DMS114 treated with DMSO at 0.1 percent for 48 hours (cell line): ENCODE measurements around the gene IQCK.

Source experiments
- DNase-seq: peaks from one replicate; lab custom pipeline; 2025; ENCODE audit not compliant: unreplicated experiment; lab: John Stamatoyannopoulos, UW

IQCK gene

DNA sequence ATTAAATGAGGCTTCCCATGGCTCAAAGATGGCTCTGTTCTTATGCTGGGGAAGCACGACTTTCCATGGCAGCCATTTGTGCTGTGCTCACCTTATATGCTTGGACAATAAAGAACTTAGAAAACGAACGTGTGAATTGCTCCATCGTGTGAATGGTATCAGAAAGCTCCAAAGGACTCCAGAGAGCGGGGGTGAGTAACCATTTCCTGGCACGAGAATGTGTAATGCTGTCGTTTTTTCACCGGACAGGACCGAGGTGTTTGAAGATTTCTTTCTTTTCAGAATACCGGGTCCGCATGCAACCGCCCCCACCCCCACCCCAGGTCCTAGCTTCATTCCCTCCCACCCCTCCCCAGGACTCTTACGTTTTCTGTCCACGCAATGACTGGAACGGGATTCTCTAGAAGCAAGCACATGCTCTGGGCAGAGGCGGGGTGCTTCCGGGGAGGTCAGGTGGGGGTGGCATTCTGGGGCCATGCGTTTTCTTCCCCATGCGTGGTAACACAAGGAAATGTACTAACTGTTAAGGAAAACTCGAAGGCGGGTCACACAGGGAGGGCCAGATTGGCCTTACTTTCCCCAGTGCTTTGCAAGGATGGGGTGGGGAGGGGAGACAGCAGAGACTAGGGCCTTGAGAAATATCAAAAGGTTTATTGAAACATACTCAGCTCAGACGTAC, 140.4 kb downstream of the IQCK start:
- no peak for DNase-seq

- DNase-seq = no peak
Measured at GRCh38 chr16:19859166-19859565, 141.1 kb downstream of the IQCK start.

DNA sequence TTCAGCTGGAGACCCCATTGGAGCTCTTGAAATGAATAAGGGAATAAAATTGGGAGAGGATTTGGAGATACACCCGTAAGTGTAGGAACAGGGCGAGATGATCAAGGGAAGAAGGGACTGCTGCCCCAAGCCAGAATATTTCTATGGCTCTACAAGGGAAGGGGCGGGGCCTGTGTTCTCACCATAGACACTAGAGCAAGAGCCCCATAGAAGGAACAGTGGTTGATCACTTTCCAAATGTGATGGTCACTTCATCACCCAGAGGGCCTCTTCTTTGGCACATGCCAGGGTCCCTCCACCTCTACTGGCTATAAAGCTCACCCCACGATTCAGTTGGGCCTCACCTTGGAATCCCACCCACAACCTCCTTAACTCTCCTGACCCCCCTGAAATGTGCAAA, 141.5 kb downstream of the IQCK start:
- DNase-seq = no peak

DNA sequence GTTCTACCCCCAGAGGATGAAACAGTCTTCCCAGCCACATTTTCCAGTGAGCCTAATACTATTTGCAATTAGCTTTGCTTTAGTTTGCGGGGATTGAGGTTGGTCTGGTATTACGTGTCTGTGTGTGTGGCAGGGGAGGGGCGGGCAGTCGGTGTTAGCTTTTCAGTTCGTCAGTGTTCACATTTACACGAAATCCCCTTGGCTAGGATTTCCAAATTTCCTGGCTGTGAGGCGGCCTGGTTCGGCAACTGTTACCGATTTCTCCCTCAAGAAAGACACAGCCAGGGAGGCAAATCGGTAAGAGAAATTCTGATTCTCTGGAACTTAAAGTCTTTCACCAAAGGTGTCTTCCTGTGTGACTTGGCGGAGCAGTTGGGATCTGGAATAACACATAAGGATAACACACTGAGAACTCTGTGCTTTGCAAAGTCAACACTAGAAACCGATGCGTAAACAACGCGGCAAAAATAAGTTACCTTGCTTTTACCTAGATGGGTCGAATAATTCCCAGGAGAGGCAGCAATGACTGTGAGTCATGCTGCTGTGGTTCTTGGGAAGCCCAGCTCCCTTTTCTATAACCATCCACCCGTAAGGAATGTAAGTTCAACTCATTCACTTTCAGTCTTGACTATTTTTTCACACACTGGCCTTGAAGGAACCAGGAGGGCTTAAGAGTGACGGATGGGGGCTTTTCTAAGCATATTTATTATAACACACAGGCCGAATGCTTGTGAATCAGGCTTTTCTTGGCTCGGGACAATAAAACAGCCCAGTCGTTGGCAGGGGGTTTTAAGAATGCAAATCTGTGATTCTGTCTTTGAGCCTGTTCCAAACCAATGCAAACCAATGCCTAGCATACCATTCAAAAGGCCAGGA, 142.3 kb downstream of the IQCK start:
- DNase-seq = no peak

DNA sequence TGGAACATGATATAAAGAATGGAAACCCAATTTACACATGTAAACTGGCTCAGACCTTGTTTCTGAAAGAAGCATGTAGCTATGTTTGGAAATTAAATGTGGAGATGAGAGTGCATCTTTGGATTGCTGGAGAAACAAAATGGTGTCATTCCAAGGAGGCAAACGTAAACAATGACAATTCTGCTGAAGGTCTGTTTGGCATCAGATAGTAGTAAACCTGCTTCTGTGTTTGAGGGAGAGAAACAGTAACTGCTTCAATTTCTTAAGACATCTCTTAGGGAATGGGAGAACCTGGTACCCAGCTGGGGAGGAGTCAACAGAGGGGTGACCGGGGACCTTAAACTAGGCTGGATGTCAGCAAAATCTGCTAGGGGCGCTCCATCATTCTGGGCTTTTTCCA, 143.1 kb downstream of the IQCK start:
- no peak for DNase-seq

DNA sequence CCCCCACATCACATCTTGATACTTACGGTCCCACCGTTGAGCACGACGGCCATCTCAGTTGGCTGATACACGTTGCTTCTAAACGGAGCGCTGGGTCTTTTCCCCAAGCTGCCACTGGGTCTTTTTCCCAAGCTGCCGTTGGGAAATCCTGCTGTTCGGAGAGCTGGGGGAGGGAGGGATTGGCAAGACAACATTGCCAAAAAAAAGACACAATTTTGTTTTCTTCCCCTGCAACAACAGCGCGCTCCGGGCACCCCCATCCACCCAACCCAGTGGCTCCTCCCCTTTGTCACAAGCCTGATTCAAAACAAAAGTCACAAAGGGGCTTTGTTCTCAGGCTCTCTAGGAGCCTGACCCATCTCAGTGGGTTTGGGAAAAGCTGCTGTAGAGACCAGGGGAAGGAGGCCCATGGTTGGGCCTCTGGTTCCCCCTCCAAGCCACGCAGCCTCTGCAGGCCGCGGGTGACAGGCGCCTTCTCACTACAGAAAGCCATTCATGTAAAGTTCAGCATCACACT, 143.8 kb downstream of the IQCK start:
- no peak for DNase-seq

- DNase-seq = no peak
Measured at GRCh38 chr16:19863990-19864389, 145.9 kb downstream of the IQCK start.

GRCh38 chr16:19864566-19864965, 146.5 kb downstream of the IQCK start:
- no peak for DNase-seq

GRCh38 chr16:19868421-19868820, 150.3 kb downstream of the IQCK start:
- DNase-seq = no peak

DNA sequence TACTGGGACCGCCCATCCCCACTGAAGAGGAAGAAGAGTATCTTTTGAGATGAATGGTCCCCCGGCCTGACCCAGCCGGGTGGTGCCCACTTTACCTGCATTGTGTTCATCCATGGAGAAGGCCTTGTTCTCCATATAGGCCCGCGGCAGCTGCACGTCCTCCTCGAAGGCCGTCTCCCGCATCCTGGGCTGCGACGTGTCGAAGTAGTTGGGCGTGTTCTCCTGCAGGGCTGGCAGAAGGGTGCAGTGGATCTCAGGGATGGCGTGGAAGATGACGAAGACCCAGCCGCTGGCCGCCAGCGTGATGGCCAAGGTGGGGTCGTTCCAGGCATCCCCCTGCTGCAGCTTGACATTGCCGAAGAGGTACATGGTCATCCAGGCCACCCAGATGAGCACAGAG, 153.7 kb downstream of the IQCK start:
- no peak for DNase-seq

GRCh38 chr16:19872179-19872863, 154.2 kb downstream of the IQCK start:
- DNase-seq = no peak

DNA sequence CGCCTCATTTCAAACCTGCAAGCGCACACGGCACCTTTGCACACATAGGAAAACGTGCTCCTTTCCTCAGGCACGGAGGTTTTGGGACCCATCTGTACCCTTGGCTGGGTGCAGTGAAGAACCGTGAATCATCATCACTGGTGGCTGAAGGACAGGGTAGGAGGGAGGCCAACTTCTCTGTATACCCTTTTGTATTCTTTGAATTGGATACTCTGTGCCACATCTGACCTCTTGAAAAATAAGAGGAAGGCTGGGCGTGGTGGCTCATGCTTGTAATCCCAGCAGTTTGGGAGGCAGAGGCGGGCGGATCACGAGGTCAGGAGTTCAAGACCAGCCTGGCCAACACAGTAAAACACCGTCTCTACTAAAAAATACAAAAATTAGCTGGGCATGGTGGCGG, 154.9 kb downstream of the IQCK start:
- DNase-seq = no peak

- no peak for DNase-seq
Measured at GRCh38 chr16:19874026-19874425, 156.0 kb downstream of the IQCK start.

GRCh38 chr16:19874851-19875546, 156.9 kb downstream of the IQCK start:
- DNase-seq = no peak

GRCh38 chr16:19875900-19876299, 157.8 kb downstream of the IQCK start:
- DNase-seq = no peak

DNA sequence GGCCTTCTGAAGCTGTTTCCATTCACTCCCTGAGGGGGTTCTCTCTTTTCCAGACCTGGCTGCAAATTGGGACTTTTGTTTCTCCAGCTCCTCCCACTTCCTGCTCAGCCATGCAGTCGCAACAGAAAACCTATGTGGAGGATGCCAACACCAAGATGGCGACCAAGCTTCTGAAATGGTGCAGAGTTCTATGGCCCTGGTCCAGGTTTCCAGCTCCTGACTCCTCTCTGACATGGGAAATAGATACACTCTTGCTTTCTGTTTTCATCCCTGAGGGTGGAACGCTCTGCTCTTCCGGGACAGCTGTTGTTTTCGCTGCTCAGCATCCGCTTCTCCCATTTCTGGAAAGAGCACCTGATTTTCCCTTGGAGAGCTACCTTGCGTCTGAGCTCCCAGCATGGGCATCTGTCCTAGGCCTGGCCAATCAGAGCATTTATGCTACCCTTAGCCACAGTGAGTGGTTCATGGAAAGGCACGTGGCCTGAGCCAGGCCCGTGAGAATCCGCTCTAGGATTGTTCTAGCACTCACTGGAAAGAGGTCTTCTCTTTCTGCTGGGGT, 158.5 kb downstream of the IQCK start:
- DNase-seq = no peak

- no peak for DNase-seq
Measured at GRCh38 chr16:19878757-19879156, 160.7 kb downstream of the IQCK start.

DNA sequence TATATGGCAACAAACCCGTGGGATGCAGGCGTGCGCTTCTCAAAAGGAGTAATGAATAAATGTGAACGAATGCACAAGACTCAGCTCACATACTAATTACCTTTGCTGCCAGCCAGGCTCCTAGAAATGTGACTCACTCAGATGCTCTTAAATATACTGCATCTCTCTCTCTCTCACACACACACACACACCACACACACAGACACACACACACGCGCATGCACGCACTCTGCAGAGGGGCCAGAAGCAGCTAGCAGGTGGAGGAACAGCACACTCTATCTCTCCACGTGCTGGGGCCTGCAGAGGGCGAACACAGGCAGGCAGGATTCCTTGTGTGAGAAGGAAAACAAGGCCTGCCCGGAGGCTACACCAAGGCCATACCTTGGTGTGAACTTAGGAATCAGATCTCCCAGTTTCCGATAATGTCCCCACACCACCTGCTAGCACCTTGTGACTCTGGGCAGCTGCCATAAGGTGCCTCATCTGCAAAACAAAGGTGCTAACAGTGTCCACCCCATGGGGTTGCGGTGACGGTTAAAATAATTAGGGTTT, 161.2 kb downstream of the IQCK start:
- DNase-seq = no peak

GRCh38 chr16:19881028-19881427, 163.0 kb downstream of the IQCK start:
- no peak for DNase-seq

DNA sequence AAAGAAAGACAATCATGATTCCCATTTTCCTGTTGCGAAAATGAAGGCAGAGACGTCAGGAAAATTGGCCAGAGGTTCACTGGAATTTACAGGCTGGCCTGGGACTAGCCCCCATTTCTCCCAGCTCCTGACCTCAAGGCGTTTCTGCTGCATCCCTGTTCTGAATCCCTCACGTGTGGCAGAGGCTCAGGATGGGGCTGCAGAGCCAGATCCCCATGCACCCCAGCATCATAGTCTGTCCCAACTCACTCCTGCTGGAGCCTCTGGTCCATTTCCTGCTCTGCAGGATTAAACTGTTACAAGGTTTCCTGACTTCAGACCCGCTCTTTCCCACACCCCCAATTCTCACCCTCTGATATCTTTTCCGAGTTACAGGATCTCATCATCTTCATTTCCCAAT, 163.7 kb downstream of the IQCK start:
- no peak for DNase-seq

- DNase-seq = no peak
Measured at GRCh38 chr16:19882186-19882585, 164.1 kb downstream of the IQCK start.
